ENCODE data around the gene BUD31.
"Not testable (repeated sequence)": the region's sequence is repeated elsewhere in the genome, so short reads cannot be mapped to it uniquely, and the experiment has no call there.

The BUD31 gene

DNA sequence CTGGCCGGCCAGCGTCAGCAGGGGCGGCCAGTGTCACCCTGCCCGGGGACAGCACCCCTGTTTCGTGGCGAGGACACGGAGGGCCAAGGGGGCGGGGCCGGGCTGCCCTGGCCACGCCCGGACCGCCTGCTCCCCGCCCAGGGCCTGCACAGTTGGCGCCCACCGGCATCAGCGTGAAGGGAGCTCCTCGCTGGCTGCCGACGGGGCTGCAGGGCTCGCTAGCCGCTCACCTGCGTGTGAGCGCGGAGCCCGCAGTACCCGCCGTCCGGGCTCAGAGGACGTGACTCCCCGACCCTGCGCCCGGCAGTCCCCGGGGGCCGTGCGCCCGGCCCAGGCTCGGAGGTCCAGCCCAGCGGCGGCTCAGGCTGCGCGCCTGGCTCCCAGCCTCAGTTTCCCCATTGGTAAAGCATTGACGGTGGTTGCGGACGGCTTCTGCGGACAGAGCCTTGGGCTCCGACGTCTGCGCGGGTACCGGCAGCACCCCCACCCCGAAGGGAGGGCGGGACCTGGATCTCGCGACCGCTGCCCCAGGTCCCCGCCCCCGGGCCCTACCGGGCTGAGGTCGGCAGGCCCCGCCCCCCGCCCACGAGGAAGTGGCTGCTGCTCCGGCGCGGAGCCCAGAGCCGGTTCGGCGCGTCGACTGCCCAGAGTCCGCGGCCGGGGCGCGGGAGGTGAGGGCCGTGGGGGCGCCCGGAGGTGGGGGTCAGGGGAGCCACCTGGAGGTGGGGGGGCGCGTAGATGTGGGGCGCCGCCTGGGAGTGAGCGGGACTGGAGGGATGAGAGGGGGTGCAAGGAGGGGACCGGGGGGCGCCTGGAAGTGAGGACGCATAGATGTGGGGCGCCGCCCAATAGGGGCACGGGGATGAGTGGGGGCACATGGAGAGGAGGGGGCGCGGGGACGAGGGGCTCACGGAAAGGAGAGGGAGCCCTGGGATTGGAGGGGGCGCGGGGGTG is 34.4 kb upstream of the BUD31 start, which contains the start of gene ARPC1B:
TSS of gene ARPC1B (plus strand) at position 620 of the 954 bp plus-strand sequence. CDS start 10,985 bp downstream, outside the sequence.
- peak; percentile 89 for DNase-seq (ENCODE audit: insufficient read length, low spot score)
- no peak for FAIRE-seq
- TF ChIP-seq POLR2A (IDR thresholded peaks at IDR 0.05; ENCODE audit: low read depth, low read length): peak; percentile 96

DNA sequence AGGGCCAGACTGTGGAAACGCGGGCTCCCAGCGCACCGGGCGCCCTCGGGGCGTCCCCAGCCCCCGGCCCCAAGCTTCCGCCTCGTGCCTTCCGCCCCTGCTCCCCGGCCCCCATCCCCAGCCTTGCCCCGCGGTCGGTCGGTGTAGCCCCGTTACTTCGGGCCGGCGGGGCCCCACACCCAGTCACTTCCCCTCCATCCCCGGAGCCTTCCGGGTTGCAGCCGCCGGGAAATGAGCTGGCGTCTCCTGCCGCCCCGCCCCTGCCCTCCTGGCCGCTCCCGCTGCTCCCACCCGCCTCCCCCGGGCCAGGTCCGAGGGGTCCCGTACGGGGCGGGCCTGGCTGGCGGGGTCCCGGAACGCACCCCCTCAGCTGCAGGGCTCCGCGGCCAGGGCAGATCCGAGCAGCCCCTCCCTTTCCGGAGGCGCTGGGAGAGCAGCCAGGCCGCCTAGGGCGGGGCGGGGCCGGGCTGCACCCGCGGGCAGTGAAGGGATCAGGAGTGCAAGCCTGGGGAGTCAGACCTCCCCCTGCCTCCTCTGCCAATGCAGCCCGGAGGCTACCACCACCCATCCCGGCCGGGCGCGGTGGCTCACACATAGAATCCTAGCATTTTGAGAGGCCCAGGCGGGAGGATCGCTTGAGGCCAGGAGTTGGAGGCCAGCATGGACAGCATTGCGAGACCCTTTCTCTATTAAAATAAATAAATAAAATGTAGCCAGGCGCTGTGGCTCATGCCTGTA is 33.5 kb upstream of the BUD31 start:
- FAIRE-seq: no peak
- peak; percentile 85 for DNase-seq (ENCODE audit: insufficient read length, low spot score)

DNA sequence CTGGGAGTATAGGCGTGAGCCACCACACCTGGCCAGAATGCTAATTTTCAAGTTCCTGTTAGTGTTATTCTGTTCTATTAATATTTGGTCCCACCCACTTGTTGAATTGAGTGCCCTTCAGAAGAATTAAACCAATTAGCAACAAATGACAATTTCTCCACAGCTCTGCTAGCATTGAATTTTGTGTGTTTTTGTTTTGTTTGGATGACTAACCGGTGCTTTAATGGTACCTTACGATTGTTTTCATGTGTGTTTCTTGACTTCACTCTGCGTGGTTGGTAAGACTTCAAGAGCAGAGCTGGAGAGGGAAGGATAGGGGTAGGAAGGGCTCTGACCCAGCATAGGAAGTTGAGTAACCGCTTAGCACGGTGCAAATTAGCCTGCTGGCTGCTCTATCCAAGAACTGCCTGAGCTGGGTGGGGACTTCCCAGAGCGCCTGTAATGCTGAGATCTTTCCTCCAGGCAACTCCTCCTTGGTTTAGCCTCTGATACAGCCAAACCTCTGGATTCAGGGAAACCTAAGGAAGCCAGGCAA is 29.7 kb upstream of the BUD31 start:
- FAIRE-seq: no peak
- peak; percentile 85 for DNase-seq (ENCODE audit: insufficient read length, low spot score)

More for the DNA sequence above, 33.5 kb upstream of the BUD31 start:
- peak; percentile 71 for TF ChIP-seq POLR2A (IDR thresholded peaks at IDR 0.05; ENCODE audit: low read depth, low read length)

DNA sequence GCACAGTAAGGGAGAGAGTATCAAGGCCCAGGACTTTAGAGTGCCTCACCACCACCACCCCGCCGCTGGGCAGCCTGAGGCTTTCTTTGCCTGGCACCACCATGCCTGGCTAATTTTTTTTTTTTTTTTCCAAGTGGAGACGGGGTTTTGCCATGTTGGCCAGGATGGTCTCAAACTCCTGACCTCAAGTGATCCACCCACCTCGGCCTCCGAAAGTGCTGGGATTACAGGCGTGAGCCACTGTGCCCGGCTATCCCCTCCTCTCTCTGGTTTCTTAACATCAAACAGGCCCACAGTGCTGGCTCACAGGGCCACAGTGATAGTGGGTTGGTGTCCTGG is 29.1 kb upstream of the BUD31 start:
- FAIRE-seq; DNase-seq (ENCODE audit: insufficient read length, low spot score): not testable (repeated sequence)

More for the DNA sequence above, 29.7 kb upstream of the BUD31 start:
- no peak for TF ChIP-seq POLR2A (IDR thresholded peaks at IDR 0.05; ENCODE audit: low read depth, low read length)

DNA sequence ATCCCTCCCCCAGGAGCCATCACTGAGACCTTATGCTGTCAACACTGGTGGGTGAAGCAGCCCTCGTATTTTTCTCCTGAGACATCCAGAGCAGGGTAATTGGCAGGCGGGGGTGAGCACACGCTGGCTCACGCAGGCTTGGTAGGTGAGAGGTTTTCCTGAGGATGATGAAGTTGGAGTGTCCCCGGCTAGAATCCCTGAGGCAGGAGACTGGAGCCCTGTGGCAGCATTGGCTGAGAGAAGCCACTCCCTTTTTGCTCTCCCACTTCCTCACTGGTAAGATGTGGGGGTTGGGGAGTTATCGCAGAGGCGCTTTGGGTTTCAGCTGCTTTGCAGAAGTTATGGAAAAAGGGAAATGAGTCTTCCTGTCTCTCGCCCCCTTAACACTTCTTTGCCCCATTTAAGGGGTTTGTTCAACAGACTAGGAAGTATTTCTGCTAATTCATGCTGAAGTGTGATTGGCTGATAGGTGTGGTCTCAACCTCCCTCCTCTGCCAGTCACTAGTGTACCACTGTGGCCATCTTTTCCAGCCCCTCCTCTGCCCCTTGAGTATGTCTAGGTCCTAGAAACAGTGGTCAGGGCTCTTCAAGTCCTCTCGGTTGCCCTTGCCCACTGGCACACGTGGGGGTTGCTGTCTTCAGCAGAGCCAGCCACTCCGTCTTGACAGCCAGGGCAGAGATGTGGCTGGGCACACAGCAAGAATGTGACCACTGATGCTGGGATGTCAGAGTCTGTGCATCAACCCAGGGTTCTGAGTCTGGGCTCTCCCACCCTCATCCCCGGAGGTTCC is 28.5 kb upstream of the BUD31 start:
- no peak for TF ChIP-seq POLR2A (IDR thresholded peaks at IDR 0.05; ENCODE audit: low read depth, low read length)
- no peak for DNase-seq (ENCODE audit: insufficient read length, low spot score)
- no peak for FAIRE-seq

DNA sequence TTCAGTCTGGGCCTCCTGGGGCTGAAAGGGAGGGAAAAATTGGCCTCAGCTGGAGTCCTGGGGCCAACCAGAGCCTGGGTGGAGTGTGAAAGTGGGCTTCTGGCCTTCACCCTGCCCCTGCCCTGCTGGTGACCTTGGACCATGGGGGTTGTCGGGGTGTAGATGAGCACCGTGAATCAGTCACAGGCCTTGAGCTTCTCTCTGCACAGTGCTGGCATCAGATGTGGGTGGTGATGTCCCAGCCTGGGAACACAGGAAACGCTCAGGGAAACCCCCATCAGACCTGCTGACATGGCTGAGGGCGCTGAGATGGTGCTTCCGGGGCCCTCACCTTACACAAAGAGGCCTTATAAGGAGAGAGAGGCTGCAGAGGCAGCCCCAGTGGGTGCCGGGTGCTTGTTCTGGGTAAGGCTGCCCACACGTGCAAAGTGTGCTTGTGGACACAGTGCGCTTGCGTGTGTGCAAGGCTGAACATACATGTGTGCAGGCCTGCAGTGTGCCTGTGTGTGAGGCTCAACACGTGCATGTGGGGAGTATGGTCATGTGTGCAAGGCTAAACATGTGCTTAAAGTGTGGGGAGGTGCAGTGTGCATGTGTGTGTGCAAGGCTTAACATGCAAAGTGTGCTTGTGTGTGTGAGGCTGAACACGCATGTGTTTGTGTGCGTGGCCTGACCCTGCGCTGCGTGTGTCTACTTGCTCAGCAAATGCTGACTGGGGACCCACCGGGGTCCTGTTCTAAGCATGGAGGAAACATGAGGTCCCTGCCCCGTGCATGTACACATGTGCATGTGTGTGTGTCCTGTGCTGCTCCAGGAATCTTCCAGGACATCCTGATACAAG is 27.7 kb upstream of the BUD31 start:
- no peak for TF ChIP-seq POLR2A (IDR thresholded peaks at IDR 0.05; ENCODE audit: low read depth, low read length)
- DNase-seq (ENCODE audit: insufficient read length, low spot score) (no peak), FAIRE-seq (no peak)

DNA sequence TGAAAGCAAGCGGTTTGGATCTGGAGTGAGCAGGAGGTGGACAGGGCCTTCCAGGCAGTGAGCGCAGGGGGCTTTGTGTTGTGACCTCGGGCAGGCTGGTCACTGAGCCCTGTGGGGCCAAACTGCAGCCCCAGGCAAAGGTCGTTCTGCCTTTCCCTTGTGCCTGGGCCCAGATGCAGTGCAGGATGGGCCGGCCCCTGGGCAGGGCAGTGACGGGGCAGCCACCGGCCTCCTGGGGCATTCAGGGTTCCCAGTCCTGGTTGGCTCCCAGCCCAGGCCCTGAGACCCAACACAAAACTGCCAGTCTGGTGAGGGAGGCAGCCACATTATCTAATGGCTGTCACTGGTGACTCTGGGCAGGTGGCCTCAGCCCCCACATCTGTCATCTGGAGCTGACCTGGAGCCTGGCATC is 27.1 kb upstream of the BUD31 start:
- FAIRE-seq (no peak), DNase-seq (ENCODE audit: insufficient read length, low spot score) (no peak)
- TF ChIP-seq POLR2A (IDR thresholded peaks at IDR 0.05; ENCODE audit: low read depth, low read length): no peak

DNA sequence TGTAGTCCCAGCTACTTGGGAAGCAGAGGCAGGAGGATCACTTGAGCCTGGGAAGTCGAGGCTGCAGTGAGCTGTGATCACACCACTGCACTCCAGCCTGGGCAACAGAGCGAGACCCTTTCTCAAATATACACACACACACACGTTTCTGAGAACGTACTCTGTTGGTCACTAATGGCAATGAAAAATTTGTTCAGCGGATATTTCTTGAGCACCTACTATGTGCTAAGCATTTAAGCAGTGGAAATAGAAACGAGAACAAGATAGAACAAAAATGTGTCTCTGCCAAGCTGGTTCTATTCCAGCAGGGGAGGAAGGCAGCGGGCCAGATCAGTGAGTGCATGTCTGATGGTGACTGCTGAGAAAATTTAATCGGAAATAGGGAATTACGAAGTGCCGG is 25.6 kb upstream of the BUD31 start:
- no peak for TF ChIP-seq POLR2A (IDR thresholded peaks at IDR 0.05; ENCODE audit: low read depth, low read length)
- no peak for FAIRE-seq
- no peak for DNase-seq (ENCODE audit: insufficient read length, low spot score)

DNA sequence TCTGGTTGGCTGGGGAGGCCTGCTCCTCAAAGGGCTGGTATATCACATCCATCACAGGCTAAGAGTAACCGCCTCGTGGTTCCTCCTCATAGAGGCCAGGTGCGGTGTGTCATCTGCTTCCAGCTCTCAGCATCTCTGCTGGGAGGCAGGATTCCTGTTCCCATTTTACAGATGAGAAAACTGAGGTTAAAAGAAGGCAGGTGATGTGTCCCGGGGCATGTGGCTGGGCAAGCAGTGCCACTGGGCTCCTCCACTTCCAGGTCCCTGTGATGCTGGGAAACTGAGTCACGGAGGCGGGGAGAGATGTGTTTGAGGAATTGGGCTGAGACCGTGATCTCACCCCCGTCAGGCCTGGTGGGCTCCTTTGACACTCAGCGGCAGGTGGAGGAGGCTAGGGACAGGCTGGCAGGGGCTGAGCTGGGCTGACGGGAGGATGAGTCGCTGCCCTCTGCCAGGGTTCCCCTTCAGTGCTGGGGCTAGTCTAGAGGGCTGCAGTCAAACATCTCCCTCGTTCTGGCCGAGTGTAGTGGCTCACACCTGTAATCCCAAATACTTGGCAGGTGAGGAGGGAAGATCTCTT is 24.9 kb upstream of the BUD31 start:
- TF ChIP-seq POLR2A (IDR thresholded peaks at IDR 0.05; ENCODE audit: low read depth, low read length): no peak
- no peak for FAIRE-seq
- no peak for DNase-seq (ENCODE audit: insufficient read length, low spot score)

DNA sequence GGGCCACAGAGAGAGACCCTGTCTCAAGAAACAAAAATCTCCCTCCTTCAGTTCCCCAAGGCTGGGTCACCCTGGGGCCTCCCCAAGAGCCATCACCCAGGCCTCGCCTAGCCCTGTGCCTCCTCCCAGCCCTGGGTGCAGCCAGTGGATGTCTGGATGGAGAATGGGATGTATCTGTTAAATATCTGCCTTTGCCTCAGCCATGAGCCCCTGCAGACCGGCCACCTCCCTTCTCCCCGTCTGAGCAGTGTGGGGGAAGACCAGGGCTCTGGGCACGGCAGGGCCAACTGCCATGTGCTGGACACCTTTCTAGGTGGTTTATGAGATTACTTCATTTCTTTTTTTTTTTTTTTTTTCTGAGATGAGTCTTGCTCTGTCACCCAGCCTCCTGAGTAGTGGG is 24.2 kb upstream of the BUD31 start:
- no peak for TF ChIP-seq POLR2A (IDR thresholded peaks at IDR 0.05; ENCODE audit: low read depth, low read length)
- DNase-seq (ENCODE audit: insufficient read length, low spot score) (no peak), FAIRE-seq (no peak)

DNA sequence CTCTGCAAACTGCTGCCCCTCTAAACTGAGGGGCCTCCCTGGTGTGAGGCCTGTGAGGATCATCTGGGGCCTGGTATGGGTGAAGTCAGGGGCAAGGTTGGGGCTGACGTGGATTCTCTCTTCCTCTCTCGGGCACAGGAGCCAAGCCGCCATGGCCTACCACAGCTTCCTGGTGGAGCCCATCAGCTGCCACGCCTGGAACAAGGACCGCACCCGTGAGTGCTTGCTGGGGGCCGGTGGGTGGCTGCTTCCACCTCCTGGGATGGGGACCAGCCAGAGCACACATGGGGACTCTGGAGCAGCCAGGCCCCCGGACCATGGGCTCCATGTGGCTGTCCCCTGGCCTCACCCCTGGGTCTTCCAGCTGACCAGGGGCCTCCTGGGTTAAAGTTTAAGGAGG is 23.2 kb upstream of the BUD31 start:
- DNase-seq (ENCODE audit: insufficient read length, low spot score) (no peak), FAIRE-seq (no peak)
- no peak for TF ChIP-seq POLR2A (IDR thresholded peaks at IDR 0.05; ENCODE audit: low read depth, low read length)

DNA sequence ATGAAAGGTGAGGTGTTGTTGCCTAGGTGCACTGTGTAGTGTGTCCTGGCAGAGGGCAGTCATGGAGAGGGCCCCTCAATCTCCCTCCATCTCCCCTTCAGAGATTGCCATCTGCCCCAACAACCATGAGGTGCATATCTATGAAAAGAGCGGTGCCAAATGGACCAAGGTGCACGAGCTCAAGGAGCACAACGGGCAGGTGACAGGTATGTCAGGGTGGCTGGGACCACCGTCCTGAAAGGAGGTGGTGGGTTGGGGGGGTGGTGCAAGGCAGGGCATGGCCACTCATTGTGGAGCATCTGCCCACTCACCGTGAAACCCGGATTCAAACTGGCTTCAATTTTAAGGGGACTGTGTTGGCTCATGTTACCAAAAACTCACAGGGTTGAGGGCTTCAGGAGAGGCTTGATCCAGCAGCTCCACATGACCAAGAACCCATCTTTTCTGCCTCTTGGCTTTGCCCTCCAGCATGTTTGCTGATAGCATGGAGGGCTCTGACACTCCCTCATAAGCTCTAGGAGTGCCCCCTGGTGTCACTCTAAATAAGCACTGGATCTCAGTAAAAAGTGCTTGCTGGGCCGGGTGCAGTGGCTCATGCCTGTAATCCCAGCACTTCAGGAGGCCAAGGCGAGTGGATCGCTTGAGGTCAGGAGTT is 22.1 kb upstream of the BUD31 start:
- FAIRE-seq (no peak), DNase-seq (ENCODE audit: insufficient read length, low spot score) (no peak)
- TF ChIP-seq POLR2A (IDR thresholded peaks at IDR 0.05; ENCODE audit: low read depth, low read length): no peak

DNA sequence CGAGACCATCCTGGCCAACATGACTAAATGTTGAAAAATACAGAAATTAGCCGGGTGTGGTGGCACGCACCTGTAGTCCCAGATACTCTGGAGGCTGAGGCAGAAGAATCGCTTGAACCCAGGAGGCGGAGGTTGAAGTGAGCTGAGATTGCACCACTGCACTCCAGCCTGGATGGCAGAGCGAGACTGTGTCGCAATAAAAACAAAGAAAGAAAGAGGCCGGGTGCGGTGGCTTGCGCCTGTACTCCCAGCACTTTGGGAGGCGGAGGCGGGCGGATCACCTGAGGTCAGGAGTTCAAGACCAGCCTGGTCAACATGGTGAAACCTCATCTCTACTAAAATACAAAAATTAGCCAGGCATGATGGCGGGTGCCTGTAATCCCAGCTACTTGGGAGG is 21.5 kb upstream of the BUD31 start:
- DNase-seq (ENCODE audit: insufficient read length, low spot score); FAIRE-seq: not testable (repeated sequence)

Data from H54 (cell line).